Activated CD4-positive, CD25-positive, alpha-beta regulatory T cell treated with anti-CD3 and anti-CD28 coated beads, Interleukin-2, amount 50 U/mL, for 24 hours (primary cell): ENCODE measurements around the gene IGBP1.
A peak's percentile ranks its signal among the peaks of the same experiment; 100 is the strongest.
"Not testable (repeated sequence)": the region's sequence is repeated elsewhere in the genome, so short reads cannot be mapped to it uniquely, and the experiment has no call there.

ENCODE experiments used
- ATAC-seq, 2 donors: fragments of 150-1000 bp; cut with Tn5 transposase; one replicate each; pipeline ENCODE4 v1.10.0; 2021; ENCODE audit warnings: mild to moderate bottlenecking in 1 of 2, moderate library complexity in 1 of 2

The IGBP1 gene

DNA sequence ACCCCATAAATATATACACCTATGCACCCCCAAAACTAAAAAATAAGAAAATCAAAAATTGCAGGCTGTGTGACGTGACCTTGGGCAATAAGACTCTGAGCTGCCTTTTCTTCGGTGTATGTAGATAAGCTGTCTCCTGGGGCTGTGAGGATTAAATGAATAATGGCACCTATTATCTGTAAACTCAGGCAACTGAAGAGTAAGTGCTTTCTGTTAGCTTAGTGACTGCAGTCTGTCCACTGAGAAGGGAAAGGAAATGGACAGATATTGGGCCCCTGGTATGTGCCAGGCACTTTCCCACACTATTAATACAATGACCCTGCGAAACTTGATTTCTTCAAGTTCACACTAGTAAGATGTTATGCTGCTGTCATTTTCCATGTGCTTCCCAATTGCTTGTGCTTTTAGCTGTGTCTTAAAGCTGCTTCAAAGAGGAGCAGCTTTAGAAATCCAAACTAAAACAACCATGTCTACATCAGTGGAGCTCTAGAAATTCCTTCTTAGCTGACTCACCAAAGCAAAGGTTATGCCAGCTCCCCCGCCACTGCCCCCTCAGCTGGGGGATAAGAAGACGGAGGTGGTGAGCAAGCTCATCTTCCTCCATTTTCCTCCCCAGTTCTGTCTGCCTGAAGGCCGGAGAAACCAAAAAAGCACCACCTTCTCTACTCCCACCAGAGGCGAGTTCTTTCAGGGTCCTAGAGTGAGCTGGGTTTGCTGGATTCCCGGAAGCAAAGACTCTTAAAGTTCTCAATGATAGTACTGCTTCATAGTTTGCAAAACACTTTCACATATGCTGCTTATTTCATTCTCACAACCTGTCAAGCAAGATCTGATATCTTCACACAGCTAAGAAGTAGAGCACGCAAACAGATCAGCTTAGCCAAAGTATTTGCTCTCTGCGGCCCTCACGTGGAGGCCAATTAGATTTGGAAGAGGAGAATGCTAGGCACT lies 35.3 kb downstream of the IGBP1 start:
- ATAC-seq: no peak

DNA sequence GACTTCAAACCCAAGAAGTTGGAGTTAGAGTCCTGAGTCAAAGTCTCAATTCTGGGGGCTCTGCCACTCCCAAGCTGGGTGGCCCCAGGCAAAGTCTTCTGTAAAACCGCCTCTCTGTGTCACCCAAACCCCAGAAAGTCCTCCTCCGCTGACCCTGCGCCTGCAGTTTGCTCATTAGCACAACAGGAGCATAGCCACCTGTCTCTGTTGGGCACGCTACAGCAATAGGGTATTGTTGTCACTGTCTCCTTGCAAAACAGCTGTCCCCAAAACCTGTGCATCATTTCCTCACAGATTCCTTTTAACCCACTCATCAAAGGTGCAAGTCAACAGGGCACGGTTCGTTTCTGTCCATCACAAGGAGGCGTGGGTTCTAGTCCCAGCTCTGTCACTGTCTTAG lies 36.0 kb downstream of the IGBP1 start:
- ATAC-seq: no peak

DNA sequence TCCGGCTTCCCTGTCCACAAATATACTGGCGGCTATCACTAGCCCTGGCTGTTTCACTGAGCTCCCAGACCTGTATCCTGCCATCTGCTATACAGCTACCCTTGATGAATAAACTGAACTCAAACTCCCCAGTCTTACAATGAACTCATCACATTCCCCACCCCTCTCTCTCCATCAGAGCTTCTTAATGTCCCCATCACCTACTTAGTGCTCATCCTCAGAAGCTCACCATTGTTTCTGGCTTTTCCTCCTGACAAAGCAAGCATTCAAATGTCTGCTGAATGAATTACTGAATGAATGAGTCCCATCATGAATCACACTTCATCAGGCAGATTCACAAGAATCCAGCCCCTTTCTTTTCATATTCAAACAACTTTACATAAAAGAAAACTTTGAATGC lies 38.4 kb downstream of the IGBP1 start:
- ATAC-seq: no peak

DNA sequence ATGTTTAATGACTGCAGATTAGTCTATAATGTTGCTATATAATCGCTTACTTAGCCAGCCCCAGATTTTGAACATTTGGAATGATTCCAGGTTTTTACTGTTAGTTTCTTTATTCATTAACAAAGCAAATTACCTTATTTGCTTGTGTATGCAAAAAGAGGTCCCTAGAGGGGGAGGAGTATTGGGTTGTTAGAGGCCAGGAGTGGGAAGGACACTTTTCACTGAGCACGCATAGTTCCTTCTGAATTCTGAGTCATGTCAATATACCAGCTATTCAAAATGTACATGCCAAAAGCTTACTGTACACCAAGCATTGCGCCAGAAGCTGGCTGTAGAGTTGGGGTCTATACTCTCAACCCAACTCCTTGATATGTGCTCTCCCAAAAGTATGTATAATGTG lies 39.0 kb downstream of the IGBP1 start:
- ATAC-seq: no peak

DNA sequence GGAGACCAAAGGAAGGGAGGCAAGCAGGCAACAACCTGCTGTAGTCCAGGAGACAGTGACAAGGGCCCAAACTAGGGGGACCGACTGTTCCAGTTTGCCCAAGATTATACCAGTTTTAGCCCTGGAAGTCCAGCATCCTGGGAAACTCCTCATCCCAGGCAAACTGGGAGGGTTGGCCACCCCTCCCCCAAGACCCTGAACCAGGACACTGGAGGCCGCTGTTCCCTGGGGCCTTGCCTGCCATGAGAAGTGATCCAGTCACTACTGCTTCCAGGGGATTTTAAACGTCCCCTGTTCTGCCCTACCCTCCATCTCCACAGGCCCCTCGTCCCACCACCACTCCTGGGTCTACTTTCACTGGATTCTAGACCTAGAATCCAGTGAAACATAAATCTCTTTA lies 39.7 kb downstream of the IGBP1 start:
- ATAC-seq: no peak

DNA sequence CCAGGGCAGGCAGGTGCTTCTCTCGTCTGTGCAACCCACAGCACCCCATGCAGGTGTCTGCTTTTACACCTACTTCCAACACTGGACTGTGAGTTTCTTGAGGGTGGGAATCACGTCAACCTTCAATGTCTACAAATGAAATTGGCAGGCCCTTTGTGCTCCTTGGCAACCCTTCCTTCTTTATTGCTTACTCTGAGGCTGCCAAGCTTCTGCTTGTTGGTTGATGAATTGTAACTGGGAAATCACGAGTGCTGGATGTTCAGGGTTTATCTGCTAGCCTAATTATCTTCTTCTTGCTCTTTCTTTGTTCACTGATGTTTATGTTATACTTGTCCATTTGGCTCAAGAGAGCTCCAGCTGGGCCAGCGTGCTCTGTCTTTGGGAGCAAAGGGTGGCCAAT lies 41.5 kb downstream of the IGBP1 start:
- no peak for ATAC-seq

DNA sequence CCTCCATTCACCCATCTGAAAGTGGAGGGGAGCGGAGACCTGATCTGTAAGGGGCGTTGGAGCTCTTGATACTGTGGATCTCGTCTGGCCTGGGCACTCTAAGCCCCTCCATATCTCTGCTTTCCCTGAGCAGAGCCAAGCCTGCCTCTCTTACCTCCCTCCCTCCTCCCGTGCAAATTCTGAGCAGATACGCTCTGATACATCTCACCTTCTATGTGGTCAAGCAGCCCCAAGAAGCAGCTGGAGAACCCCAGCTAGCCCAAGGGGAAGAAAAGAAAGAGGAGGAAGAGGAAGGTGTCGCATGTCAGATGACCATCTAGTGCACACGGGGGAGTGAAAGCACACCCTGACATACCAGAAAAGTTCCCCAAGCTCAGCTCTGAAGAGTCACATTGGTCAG lies 42.1 kb downstream of the IGBP1 start:
- no peak for ATAC-seq

DNA sequence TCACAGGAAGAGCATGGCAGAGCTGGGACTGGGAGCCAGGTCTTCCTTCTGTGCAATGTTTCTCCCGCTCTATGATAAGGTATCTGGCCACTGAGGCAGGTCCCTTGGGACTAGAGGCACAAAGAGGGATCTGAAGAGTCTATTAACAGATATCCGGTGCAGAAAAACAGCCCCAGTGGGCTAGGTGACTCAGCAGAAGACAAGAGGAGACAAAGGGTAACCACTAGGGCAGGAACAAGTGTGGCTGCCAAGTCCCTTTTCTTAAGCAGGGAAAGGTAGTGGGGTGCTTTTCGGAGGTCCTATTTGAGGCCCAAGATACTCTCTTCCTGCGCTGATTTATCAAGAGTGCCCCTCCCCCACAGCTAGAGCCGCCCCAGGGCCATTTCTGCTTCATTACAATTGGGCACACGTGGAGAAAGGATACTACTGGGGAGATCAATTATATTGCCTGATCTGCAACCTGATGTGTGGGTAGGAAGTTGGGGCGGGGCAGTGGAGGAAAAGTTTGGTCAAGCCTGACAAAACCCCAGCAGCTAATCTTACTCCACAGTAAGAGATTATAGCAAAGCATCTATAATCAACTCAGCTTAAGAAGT lies 43.8 kb downstream of the IGBP1 start, which contains the start of gene DGAT2L6:
TSS of gene DGAT2L6 (plus strand) at position 546 of the 596 bp plus-strand sequence. CDS start 100 bp downstream, outside the sequence.
- no peak for ATAC-seq

DNA sequence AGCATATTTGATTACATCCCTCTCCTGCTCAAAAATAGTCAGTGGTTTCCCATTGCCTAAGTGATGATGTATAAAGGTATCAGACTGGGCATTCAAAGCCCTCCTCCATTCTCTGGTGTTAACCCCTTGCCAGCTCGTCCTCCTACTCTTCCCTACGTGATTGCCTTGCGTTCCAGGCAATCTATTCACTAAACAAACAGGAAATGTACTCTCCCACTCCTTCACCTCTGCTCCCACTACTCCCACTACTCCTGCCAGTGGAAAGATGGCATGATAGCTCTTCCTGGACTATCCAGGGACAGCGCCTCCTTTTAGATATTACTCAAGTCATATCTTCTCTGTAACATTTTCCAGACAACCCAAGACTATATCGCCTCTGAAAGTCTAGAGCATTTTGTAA lies 49.8 kb downstream of the IGBP1 start:
- no peak for ATAC-seq

DNA sequence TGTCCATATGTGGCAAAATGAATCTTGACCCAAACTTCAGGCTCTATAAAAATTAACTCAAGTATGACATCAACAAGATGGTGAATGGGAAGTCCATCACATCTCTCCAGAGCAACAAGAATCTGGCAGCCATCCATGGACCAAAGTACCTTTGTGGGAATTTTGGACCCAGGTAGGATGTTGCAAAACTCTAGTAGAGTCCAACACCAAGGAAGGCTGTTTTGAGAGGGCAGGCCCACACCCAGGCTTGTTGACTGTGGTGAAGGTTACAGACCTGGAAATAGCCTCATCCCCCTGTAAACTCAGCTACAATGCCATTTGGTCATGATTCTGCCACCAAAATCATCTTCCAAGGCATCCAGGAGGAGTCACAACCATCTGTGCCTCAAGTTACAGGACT lies 57.0 kb downstream of the IGBP1 start:
- ATAC-seq: no peak

DNA sequence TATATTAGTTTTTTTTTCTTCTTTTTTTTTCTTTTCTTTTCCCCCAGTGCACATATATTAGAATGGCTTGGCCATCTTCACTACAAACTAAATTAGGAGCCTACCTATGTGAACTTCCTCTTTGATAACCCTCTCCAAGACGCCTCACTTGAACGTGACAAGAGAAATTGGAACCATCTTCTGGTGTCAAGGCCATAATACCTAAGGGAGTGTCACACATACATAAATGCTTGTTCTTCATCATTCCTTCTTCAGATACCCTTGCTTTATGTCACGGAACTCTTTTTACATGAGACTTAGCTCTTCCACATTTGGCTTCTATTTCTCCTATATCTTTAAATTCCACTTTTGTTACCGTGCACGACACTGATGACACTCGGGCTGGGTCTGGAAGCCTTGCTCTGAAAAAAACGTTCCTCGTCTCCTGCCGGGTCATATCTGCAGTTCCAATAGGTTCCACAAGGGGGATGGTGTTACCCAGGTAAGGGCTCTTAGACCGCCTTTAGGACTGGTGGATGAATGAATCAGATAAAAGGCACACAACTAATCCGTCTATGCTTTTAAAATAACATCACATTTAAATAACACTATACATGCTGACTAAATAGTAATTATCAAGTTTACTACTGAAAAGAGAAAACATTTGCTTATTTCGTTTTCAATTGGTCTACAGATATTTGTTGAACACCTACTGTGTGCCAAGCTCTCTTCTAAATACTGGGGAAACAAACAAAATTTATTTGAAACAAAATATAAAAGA lies 63.9 kb downstream of the IGBP1 start:
- peak; percentile 65 to 77 for ATAC-seq

DNA sequence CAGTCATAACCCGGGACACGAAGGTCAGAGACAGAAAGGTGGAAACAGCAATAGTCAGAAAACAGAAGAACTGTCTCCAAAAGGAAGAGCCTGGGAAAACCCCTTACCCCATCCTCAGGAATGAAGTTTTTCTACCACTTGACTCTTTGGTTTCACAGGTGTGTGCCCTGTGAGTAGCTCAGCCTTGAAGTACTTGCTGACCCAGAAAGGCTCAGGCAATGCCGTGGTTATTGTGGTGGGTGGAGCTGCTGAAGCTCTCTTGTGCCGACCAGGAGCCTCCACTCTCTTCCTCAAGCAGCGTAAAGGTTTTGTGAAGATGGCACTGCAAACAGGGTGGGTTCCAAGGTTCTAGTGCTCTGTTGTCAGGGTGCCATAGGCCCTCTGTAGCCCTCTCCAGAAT lies 68.5 kb downstream of the IGBP1 start:
- ATAC-seq: no peak

DNA sequence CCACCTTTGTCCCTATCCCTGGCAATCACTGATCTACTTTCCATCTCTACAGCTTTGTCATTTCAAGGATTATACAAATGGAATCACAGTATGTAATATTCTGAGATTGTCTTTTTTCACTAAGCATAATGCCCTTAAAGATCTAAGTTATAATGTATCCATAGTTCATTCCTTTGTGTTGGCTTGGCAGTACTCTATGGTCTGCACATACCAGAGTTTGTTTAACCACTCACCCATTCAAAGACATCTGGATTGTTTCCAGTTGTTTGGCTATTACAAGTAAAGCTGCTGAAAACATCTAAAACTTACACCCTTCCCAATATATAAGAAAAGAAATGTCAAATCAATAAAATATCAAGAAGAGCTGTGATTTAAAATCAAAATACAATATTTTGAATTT lies 75.2 kb downstream of the IGBP1 start:
- ATAC-seq: no peak

DNA sequence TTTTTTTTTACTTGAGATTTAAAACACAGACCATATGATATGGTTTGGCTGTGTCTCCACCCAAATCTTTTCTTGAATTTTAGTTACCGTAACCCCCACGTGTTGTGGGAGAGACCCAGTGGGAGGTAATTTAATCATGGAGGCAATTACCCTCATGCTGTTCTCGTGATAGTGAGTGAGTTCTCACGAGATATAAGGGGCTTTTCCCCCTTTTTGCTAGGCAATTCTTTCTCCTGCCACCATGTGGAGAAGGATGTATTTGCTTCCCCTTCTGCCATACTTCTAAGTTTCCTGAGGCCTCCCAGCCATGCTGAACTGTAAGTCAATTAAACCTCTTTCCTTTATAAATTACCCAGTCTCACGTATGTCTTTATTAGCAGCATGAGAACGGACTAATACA lies 76.3 kb downstream of the IGBP1 start:
- ATAC-seq: not testable (repeated sequence)
